NCI-H446 treated with DMSO at 0.1 percent for 48 hours (cell line): ENCODE results near the gene NUP210.

ENCODE experiments used
- DNase-seq: peaks from one replicate; lab custom pipeline; 2025; lab: John Stamatoyannopoulos, UW

The NUP210 gene

GRCh38 chr3:13274551-13275332, 145.4 kb downstream of the NUP210 start:
- no peak for DNase-seq

- no peak for DNase-seq
These were observed 146.0 kb downstream of the NUP210 start for GRCh38 chr3:13274125-13274524.

GRCh38 chr3:13273604-13274105, 146.5 kb downstream of the NUP210 start:
- DNase-seq, result no peak

GRCh38 chr3:13272831-13273603, 147.1 kb downstream of the NUP210 start:
- no peak for DNase-seq

GRCh38 chr3:13269711-13270378, 150.3 kb downstream of the NUP210 start:
- no peak for DNase-seq

GRCh38 chr3:13268961-13269441, 151.1 kb downstream of the NUP210 start:
- DNase-seq, result no peak

GRCh38 chr3:13268120-13268519, 152.0 kb downstream of the NUP210 start:
- no peak for DNase-seq

GRCh38 chr3:13266651-13267362, 153.3 kb downstream of the NUP210 start:
- DNase-seq, result no peak
